H9 (cell line): ENCODE data around the gene GPC4. TPM values are rescaled to one million over a fixed set of nuclear protein-coding genes. Genes with fewer than 3 reads are reported as not detected.

Experiments
- DNase-seq: peaks from one replicate; pipeline ENCODE4 v3.0.0-alpha.2; 2017
- H2AFZ ChIP-seq: one replicate; pipeline ENCODE4 v1.6.1; 2013; ENCODE audit warnings: mild to moderate bottlenecking, low read length, control low read depth, moderate library complexity
- H2AK5ac ChIP-seq: 2 replicates; pipeline ENCODE4 v1.6.1; 2013; ENCODE audit warnings: low read length, control low read depth, mixed read lengths; ENCODE audit not compliant: insufficient read length
- H2BK120ac ChIP-seq: one replicate; pipeline ENCODE4 v1.6.1; 2013; ENCODE audit warnings: low read depth, mild to moderate bottlenecking, low read length, control low read depth, inconsistent platforms; ENCODE audit not compliant: poor library complexity, severe bottlenecking
- H2BK12ac ChIP-seq: 2 replicates; pipeline ENCODE4 v1.6.1; 2013; ENCODE audit warnings: low read length, control low read depth, mixed read lengths, low read depth; ENCODE audit not compliant: insufficient read length
- H2BK15ac ChIP-seq: 2 replicates; pipeline ENCODE4 v1.6.1; 2013; ENCODE audit warnings: low read depth, low read length, control low read depth
- H2BK20ac ChIP-seq: one replicate; pipeline ENCODE4 v1.6.1; 2013; ENCODE audit warnings: low read depth, mild to moderate bottlenecking, low read length, control low read depth, inconsistent platforms; ENCODE audit not compliant: poor library complexity, severe bottlenecking
- H2BK5ac ChIP-seq: 2 replicates; pipeline ENCODE4 v1.6.1; 2013; ENCODE audit warnings: low read length, control low read depth, mixed read lengths; ENCODE audit not compliant: insufficient read length
- H3K14ac ChIP-seq: 2 replicates; pipeline ENCODE4 v1.6.1; 2013; ENCODE audit warnings: low read length, control low read depth; ENCODE audit not compliant: insufficient read depth
- H3K18ac ChIP-seq: 2 replicates; pipeline ENCODE4 v1.6.1; 2013; ENCODE audit warnings: low read depth, mild to moderate bottlenecking, mixed read lengths, low read length, control low read depth; ENCODE audit not compliant: insufficient read length
- H3K23ac ChIP-seq: 2 replicates; pipeline ENCODE4 v1.6.1; 2013; ENCODE audit warnings: low read length, control low read depth, mixed read lengths, low read depth; ENCODE audit not compliant: insufficient read length
- H3K23me2 ChIP-seq: 2 replicates; pipeline ENCODE4 v1.6.1; 2013; ENCODE audit warnings: low read depth, mild to moderate bottlenecking, mixed read lengths, low read length, control low read depth; ENCODE audit not compliant: insufficient read length, poor library complexity, severe bottlenecking
- H3K27ac ChIP-seq: 2 replicates; pipeline ENCODE4 v1.5.1; 2013; ENCODE audit warnings: low read length, control low read depth, mixed read lengths, low read depth; ENCODE audit not compliant: insufficient read length
- H3K27me3 ChIP-seq: 2 replicates; pipeline ENCODE4 v1.6.1; 2013; ENCODE audit warnings: low read length, control low read depth, inconsistent platforms; ENCODE audit not compliant: insufficient read depth
- H3K4ac ChIP-seq: 2 replicates; pipeline ENCODE4 v1.6.1; 2013; ENCODE audit warnings: low read depth, mild to moderate bottlenecking, control low read depth, inconsistent platforms, low read length, moderate library complexity
- H3K4me1 ChIP-seq: 2 replicates; pipeline ENCODE4 v1.6.1; 2013; ENCODE audit warnings: low read length, control low read depth, inconsistent platforms; ENCODE audit not compliant: insufficient read depth
- H3K4me2 ChIP-seq: 2 replicates; pipeline ENCODE4 v1.6.1; 2013; ENCODE audit warnings: low read length, control low read depth, mixed read lengths; ENCODE audit not compliant: insufficient read length, insufficient read depth
- H3K56ac ChIP-seq: 2 replicates; pipeline ENCODE4 v1.6.1; 2013; ENCODE audit warnings: low read depth, mild to moderate bottlenecking, mixed read lengths, low read length, control low read depth; ENCODE audit not compliant: insufficient read length
- H3K79me1 ChIP-seq: 2 replicates; pipeline ENCODE4 v1.6.1; 2013; ENCODE audit warnings: low read depth, mild to moderate bottlenecking, moderate library complexity, low read length, control low read depth, inconsistent platforms; ENCODE audit not compliant: insufficient read depth, poor library complexity, severe bottlenecking
- H3K79me2 ChIP-seq: 2 replicates; pipeline ENCODE4 v1.6.1; 2013; ENCODE audit warnings: low read length, control low read depth, inconsistent platforms; ENCODE audit not compliant: insufficient read depth
- H3K9ac ChIP-seq: 2 replicates; pipeline ENCODE4 v1.6.1; 2013; ENCODE audit warnings: low read length, control low read depth, mixed read lengths; ENCODE audit not compliant: insufficient read length; ENCODE audit errors: extremely low read depth
- H3K9me3 ChIP-seq: one replicate; pipeline ENCODE4 v1.6.1; 2013; ENCODE audit warnings: low read depth, low read length, inconsistent platforms; ENCODE audit not compliant: control insufficient read depth
- H3T11ph ChIP-seq: one replicate; pipeline ENCODE4 v1.6.1; 2013; ENCODE audit warnings: mild to moderate bottlenecking, low read length, control low read depth, inconsistent platforms
- H4K20me1 ChIP-seq: one replicate; pipeline ENCODE4 v1.6.1; 2013; ENCODE audit not compliant: control insufficient read depth, insufficient read length, insufficient read depth
- H4K5ac ChIP-seq: 2 replicates; pipeline ENCODE4 v1.6.1; 2013; ENCODE audit warnings: low read depth, mild to moderate bottlenecking, mixed read lengths, low read length, control low read depth; ENCODE audit not compliant: insufficient read length
- H4K8ac ChIP-seq: replicated peaks from 2 replicates; pipeline ENCODE4 v1.6.1; 2013; ENCODE audit warnings: low read length, control low read depth, mixed read lengths, low read depth; ENCODE audit not compliant: insufficient read length
- H4K91ac ChIP-seq: 2 replicates; pipeline ENCODE4 v1.6.1; 2013; ENCODE audit warnings: low read depth, mild to moderate bottlenecking, moderate library complexity, mixed read lengths, low read length, control low read depth; ENCODE audit not compliant: insufficient read length
- H3K27ac Mint-ChIP-seq, 3 experiments: 2 replicates in 2 of 3; 3 replicates in 1 of 3; pipeline ENCODE4 v1.8.0; 2020 to 2021; ENCODE audit warnings: mixed read lengths in 3 of 3, mild to moderate bottlenecking in 1 of 3, moderate library complexity in 1 of 3
- H3K27me3 Mint-ChIP-seq: 2 replicates; pipeline ENCODE4 v1.8.0; 2021; ENCODE audit warnings: low read depth, mild to moderate bottlenecking, moderate library complexity, mixed read lengths
- H3K36me3 Mint-ChIP-seq, 3 experiments: 2 replicates in 2 of 3; 3 replicates in 1 of 3; pipeline ENCODE4 v1.8.0; 2020 to 2021; ENCODE audit warnings: low read depth in 3 of 3, mixed read lengths in 3 of 3; ENCODE audit not compliant: insufficient read depth in 1 of 3
- H3K4me1 Mint-ChIP-seq, 2 experiments: 2 replicates each; pipeline ENCODE4 v1.8.0; 2020; ENCODE audit warnings: mixed read lengths in 2 of 2
- H3K4me3 Mint-ChIP-seq, 2 experiments: 2 replicates in 1 of 2; 3 replicates in 1 of 2; pipeline ENCODE4 v1.8.0; 2020 to 2021; ENCODE audit warnings: mild to moderate bottlenecking in 2 of 2, mixed read lengths in 2 of 2, moderate library complexity in 1 of 2
- H3K9me3 Mint-ChIP-seq, 2 experiments: 2 replicates in 1 of 2; 3 replicates in 1 of 2; pipeline ENCODE4 v1.8.0; 2020; ENCODE audit warnings: mild to moderate bottlenecking in 2 of 2, mixed read lengths in 2 of 2, moderate library complexity in 1 of 2
- WGBS: extraction: QIAGEN DNeasy Blood & Tissue Kit; methylation state at CpG from one replicate; pipeline ENCODE4 v1.1.7; 2013; ENCODE audit warnings: missing lambda C conversion rate, low lambda C conversion rate, mixed read lengths; ENCODE audit not compliant: insufficient read length; ENCODE audit errors: extremely low coverage; 5-methylcytosine and 5-hydroxymethylcytosine counted together
- total RNA-seq: library from RNA; stranded (reverse); gene quantifications from 2 replicates; pipeline ENCODE4 v1.2.1, GENCODE V29; 2021
- TF ChIP-seq, protein P1 (sequence below): fragments of 200-600 bp; sonication (generic); conservative IDR thresholded peaks from 3 replicates; pipeline ENCODE4 v1.8.0; 2021; ENCODE audit warnings: antibody characterized with exemption, mild to moderate bottlenecking

GPC4 gene
- total RNA-seq, 1 experiment from 2014 or later: 416 TPM

DNA sequence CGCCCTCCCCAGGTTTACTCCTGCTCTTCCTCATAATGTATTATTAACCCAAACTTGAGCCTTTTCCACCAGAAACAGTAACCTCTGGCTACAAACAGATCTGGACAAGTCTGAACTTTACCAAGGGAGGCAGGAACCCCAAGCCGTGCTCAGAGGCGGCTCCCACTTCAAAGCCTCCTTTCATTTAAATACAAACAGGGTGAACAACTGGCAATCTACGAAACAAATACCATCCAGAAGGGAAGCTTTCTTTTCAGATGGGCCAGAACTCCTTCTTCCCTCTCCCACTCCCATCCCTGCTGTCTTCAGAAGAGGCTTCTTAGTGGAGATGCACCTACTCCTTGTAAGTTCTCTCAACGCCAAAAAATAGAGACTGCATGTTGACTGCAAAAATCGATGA lies 2.1 kb upstream of the GPC4 start:
- no peak overlapping the region for H3K23ac ChIP-seq
- H2AK5ac ChIP-seq: no peak overlapping the region
- H3K4me1 Mint-ChIP-seq: peaks cover 42 to 50% of the 10 kb centered on the region in 2 experiments
- H3K27ac ChIP-seq: no peak overlapping the region
- H3K27ac Mint-ChIP-seq: peak overlapping the region in 1 of 3 experiments; percentile 21; a peak in 1 of 7 replicates
- H2AFZ ChIP-seq: no peak overlapping the region
- no peak overlapping the region for H3K14ac ChIP-seq
- peaks cover 5% of the 10 kb centered on the region for H3K27me3 Mint-ChIP-seq
- H3K4ac ChIP-seq: no peak overlapping the region
- no peak overlapping the region for H2BK5ac ChIP-seq
- no peak overlapping the region for H4K91ac ChIP-seq
- H3T11ph ChIP-seq: no peak overlapping the region
- H3K4me2 ChIP-seq: peak overlapping the region; percentile 99
- peaks cover 29% of the 10 kb centered on the region for H3K79me2 ChIP-seq
- no peaks in the 10 kb centered on the region for H3K9me3 ChIP-seq
- no peak overlapping the region for H3K56ac ChIP-seq
- H3K9ac ChIP-seq: no peak overlapping the region
- WGBS: no CpG with 5 or more reads among the region's 6 CpGs
- no peak overlapping the region for H4K8ac ChIP-seq
- H3K23me2 ChIP-seq: peaks cover 29% of the 10 kb centered on the region
- peaks cover 17 to 18% (median 17%) of the 10 kb centered on the region in 3 experiments for H3K36me3 Mint-ChIP-seq
- H2BK20ac ChIP-seq: no peak overlapping the region
- H3K27me3 ChIP-seq: no peaks in the 10 kb centered on the region
- no peak overlapping the region for H2BK120ac ChIP-seq
- H2BK12ac ChIP-seq: no peak overlapping the region
- no peak overlapping the region for H4K5ac ChIP-seq
- H4K20me1 ChIP-seq: peaks cover 2% of the 10 kb centered on the region
- H3K4me1 ChIP-seq: peaks cover 14% of the 10 kb centered on the region; the same call in 1 of the 2 replicates
- H3K18ac ChIP-seq: no peak overlapping the region
- TF ChIP-seq, protein P1, sequence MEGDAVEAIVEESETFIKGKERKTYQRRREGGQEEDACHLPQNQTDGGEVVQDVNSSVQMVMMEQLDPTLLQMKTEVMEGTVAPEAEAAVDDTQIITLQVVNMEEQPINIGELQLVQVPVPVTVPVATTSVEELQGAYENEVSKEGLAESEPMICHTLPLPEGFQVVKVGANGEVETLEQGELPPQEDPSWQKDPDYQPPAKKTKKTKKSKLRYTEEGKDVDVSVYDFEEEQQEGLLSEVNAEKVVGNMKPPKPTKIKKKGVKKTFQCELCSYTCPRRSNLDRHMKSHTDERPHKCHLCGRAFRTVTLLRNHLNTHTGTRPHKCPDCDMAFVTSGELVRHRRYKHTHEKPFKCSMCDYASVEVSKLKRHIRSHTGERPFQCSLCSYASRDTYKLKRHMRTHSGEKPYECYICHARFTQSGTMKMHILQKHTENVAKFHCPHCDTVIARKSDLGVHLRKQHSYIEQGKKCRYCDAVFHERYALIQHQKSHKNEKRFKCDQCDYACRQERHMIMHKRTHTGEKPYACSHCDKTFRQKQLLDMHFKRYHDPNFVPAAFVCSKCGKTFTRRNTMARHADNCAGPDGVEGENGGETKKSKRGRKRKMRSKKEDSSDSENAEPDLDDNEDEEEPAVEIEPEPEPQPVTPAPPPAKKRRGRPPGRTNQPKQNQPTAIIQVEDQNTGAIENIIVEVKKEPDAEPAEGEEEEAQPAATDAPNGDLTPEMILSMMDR: no peak
- H3K79me1 ChIP-seq: no peaks in the 10 kb centered on the region
- H3K4me3 Mint-ChIP-seq: peak overlapping the region; percentile 87 to 98
- H3K9me3 Mint-ChIP-seq: peaks cover 0 to 3% of the 10 kb centered on the region in 2 experiments; a peak in 4 of 5 replicates
- H2BK15ac ChIP-seq: no peak overlapping the region
- DNase-seq: no peak
